Activated effector memory CD4-positive, alpha-beta T cell treated with Interleukin-2 at 50 U/mL for 16 hours (primary cell): ENCODE results near the gene USP36.
"Not testable (repeated sequence)": the region's sequence is repeated elsewhere in the genome, so short reads cannot be mapped to it uniquely, and the experiment has no call there.

Source experiments
- DNase-seq: peaks from one replicate; pipeline ENCODE4 v3.0.0-alpha.2; 2020

The USP36 gene

DNA sequence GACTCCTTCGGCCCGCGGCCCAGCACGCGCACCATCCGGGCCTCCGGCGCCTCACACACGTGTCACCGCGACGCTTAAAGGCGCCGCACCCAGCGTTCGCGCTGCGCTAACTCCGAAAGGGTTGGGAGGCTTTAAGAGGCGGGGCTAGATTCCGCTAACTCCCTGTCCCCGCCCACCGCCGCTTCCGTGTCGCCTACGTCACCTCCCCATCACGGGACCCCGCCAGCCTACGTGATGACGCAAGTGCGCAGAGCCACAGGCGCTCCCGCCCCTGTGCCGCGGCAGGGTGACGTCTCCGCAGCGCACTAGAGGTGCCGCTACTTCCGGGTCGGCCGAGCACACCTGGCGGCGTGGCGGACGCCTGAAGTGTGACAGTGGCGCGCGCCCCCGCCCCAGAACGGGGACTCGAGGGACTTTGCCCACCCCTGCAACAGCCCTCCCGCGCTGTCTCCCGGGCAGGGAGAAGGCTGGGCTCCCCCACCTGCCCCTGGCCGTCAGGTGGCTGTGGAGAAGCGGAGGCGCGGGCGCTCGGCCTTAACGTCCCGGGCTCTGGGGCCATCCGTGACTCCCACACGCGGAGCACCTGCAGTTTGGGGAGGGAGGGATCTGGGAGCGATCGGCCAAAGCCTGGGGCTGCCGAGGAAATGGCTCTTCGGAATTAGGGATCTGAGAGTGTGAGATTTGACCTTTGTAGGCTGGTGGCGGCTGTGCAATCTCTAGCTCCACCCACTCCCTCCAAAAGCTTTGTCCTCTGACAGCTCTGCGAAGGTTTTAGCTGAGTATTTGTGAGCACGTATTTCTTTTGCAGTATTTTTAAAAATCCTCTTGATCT, at the start of gene USP36:
Gene USP36 (minus strand): TSS at position 35 of the 832 bp plus-strand sequence. CDS start 4,451 bp downstream, outside the sequence.
- peak; percentile 100 for DNase-seq

DNA sequence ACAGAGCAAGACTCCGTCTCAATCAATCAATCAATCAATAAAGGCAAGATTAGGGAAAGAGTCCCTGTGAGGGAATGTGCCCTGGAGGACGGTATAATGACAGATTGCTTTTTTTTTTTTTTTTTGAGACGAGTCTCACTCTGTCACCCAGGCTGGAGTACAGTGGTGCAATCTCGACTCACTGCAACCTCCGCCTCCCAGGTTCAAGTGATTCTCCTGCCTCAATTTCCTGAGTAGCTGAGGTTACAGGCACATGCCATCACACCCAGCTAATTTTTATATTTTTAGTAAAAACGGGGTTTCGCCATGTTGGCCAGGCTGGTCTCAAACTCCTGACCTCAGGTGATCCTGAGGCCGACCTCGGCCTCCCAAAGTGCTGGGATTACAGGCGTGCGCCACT, 49.5 kb upstream of the USP36 start:
- DNase-seq = not testable (repeated sequence)

DNA sequence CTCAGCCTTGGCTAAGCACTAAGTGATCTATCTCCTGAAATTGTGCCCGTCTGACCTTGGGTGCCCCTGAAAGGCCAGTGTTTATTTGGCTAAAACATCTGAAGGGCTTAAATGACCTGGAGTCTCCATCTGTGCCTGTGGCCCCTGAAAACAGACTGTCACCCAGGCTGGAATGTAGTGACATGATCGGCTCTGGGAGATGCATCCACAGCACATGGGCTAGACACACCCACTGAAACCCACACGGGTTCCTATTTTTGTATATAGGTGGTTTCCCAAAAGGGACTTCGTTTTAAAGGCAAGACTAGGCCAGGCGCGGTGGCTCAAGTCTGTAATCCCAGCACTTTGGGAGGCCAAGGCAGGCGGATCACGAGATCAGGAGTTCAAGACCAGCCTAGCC, 48.9 kb upstream of the USP36 start:
- no peak for DNase-seq

DNA sequence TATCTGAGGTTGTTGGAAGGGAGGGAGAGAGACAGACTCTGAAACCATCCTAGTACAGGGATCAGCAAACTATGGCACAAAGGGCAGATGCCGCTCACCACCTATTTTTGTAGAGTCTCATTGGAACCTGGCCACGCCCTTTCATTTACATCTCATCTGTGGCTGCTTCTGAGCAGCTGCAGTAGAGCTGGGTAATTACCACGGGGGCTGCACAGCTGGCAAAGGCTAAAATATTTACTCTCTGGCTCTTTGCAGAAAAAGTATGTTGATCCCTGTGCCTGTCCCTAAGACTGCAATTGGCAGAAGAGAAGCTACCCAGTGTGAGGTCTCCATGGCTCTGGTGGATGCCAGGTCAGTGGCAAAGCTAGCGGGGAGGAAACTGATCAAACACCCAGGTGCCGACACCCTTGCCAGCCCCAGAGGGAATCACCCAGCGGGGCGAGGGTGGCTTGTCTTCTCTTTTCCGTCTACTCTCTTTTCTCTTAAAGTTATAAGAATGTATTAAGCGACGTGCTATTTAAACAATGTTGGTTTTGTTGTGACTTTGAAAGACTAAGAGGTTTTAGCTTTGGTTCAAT, 48.4 kb upstream of the USP36 start:
- DNase-seq = no peak

- no peak for DNase-seq
These were observed 46.3 kb upstream of the USP36 start for GRCh38 chr17:78886954-78887353.

GRCh38 chr17:78885956-78886355, 45.3 kb upstream of the USP36 start:
- no peak for DNase-seq

DNA sequence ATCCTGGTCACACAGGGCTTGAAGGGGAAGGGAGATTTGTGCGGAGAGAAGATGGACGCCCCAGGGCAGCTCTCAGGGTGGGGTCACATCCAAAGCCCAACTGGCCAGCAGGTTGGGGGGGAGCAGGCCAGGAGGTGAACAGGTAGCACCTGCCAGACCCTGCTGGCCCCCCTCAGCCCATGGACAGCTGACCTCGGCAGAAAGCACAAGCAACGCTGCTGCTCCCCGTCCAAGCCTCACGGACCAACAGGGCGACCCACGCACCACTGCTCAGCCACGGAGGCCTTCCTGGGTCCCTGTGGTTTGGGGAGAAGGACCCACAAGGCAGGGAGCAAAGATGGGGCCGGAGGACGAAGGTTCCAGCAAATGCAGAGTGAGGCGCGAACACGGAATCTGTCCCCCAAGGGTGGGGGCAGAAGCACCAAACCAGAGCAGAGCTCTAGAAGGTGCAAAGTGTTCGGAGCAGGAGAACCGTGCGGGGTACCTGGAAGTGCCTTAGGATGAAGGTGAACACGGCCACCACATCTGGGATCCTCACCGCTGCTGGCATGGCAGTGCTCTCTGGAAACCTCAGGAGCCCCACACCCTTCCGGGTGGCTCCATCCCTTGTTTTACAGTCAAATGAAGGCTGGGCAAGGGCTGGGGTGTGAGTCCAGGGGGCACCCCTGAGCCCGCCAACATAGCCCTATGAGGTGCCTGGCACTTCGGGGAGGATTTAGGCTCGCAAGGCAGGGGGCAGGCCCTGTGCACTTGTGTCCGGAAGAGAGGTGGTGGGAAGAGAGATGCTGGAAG, 44.5 kb upstream of the USP36 start:
- DNase-seq = no peak

DNA sequence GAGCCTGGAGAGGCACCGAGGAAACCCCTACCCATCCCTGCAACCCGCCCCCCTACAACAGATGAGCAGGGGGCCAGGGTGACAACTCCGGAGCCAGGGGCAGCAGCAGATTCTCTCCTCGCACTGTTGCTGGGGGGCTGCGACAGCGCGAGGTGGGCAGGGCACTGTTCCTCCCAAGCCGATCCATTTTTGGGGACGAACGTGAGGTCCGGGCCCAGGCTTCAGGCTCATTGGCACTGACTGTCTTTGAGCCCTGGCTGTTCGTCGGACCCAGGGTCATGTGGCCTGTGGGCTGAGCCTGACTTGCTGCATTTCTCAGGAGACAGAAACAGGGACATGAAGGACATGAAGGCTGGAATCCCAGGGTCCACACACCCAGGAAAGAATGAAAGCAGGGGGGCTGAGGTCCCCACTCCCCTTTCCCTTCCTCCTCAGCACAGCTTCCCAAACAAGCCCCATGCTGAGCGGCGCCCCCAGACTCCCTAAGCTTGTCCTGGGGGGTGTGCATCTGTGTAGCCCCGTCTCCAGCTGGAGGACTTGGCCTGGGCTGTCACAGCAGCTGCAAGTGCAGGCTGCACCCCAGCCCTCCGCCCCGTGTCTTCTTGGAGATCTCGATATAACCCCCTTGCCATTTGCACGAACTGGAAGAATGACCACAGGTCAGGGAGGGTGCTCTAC, 43.7 kb upstream of the USP36 start:
- DNase-seq = no peak

DNA sequence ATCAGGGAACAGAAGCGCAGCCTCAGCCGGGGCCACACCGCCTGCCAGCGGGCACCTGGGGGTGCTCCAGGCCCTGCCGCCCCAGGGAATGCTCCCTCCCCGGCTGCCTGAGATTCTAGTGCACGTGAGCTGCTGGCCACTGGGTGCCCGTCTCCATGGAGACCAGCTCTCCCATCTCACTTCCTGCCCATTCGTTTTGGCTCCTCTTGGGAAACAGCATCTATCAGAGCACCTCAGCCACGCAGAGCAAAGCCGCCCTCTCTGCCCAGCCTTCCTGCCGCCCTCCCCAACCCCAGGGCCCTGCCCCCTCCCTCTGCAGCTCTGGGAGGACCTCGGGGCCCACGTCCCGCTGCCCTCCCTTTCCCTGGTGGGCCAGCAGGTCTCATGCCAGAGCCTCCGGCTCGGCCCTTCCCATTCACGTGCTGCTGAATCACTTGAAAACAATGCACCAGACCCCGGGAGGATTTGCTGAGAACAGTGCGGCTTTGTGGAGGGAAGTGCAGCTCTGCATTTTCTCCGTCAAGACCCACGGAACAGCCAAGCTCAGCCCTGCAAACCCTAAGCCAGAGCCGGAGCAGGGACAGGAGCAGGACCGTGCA, 43.0 kb upstream of the USP36 start:
- DNase-seq = no peak

GRCh38 chr17:78883089-78883532, 42.5 kb upstream of the USP36 start:
- DNase-seq = no peak

- DNase-seq = no peak
These were observed 42.0 kb upstream of the USP36 start for GRCh38 chr17:78882540-78883088.

GRCh38 chr17:78879635-78880186, 39.1 kb upstream of the USP36 start:
- DNase-seq = no peak

- no peak for DNase-seq
These were observed 38.4 kb upstream of the USP36 start for GRCh38 chr17:78878871-78879527.

DNA sequence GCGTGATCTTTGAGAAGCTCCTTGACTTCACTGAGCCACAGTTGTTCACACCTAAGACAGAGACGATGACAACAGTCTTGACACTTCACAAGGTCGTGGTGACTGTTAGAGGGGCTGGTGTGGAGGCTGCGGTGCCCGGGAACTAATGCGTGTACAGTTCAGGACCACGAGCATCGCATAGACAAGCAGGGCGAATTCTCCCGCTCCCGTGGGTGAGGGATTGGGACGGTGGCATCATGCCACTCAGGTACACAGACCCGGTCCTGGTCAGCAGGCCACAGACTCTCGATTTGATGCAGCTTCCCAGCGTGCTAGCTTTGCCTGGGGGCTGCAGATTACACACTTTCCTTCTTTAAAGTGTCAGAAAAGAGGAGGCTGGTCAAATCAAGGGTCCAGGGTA, 37.6 kb upstream of the USP36 start:
- DNase-seq = no peak

DNA sequence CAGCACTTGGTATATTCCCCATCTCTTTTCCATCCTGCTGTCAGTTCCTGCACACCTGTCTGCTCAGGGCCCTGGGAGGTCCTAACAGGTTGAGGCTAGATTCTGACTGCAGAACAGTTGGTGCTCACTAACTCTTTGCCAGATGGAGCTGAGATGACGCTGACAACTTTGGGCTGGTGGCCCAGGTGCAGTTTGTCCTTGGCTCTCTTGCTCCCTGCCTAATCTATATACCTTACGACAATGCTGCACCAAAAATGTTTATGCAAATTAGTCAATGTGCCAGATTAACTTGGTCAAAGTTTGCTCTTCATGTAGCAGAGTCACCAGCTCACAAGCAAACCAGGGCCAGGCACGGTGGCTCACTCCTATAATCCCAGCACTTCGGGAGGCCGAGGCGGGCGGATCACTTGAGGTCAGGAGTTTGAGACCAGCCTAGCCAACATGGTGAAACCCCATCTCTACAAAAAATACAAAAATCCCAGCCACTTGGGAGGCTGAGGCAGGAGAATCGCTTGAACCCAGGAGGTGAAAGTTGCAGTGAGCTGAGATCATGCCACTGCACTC, 36.4 kb upstream of the USP36 start:
- not testable (repeated sequence) for DNase-seq

GRCh38 chr17:78876094-78876597, 35.5 kb upstream of the USP36 start:
- no peak for DNase-seq

DNA sequence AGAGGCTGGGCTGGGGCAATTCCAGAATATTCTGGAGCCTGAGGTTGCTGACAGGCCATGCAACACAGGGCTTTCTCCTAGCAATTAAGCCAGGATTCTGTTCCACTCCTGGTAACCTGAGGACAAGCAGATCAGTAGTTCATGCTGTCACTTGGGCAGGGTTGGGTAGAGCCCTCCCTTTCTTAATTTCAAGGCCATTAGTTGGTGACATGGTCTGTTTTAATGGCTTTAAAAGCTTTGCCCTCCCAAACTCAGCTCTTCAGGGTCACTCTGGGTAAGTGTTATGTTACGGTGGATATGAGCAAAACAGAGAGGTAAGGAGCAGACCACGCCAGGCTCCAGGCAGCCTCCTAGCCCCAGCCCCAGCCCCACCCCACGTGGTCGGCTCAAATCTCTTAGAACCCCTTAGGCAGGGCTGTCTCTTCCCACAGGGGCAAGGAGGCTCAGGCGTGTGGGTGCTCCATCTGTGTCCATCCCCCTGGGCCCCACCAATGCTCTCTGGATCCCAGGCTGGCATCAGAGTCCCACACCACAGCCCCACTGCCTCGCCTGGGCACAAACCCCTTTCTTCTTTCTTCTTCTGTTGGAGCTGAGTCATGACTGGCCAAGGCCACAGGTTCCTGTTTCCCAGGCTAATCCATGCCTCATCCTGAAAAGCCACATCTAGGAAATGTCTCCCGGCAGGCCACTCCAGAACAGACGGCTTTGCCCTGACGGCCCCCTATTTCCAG, 34.9 kb upstream of the USP36 start:
- no peak for DNase-seq

DNA sequence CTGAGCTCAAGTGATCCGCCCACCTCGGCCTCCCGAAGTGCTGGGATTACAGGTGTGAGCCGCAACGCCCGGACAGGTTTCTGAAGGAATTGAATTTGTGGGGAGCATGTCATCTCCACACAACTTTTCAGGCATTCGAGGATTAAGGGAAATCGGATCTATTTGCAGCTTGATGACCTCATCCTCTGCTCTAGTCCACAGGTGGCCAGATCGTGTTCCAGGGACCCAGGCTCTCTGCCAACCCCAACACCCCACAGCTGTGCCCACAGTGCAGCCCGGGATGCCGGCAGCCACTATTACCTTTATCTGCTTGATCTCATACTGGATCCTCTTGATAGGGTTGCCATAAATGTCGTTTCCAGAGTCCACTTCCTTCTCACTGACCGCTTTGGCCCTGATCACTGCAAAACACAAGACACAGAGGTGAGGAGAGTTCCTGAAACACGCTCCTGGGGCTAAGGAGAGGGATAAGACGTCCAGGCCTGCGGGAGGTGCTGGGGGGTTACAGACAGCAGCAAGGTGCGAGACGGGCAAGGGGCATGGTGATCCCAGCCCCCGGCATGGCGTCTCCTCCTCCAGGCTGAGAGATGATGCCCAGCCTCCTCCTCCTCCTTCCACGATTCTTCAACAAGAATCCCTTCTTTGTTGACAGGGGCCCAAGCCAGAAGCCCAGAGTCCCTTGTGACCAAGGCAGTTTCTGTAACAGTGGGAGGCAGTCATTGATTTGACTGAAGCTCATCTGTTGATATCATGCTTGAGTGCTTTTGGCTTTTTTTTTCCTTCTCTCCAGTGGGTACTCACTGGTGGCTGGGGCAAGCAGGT, 33.1 kb upstream of the USP36 start:
- DNase-seq = no peak

DNA sequence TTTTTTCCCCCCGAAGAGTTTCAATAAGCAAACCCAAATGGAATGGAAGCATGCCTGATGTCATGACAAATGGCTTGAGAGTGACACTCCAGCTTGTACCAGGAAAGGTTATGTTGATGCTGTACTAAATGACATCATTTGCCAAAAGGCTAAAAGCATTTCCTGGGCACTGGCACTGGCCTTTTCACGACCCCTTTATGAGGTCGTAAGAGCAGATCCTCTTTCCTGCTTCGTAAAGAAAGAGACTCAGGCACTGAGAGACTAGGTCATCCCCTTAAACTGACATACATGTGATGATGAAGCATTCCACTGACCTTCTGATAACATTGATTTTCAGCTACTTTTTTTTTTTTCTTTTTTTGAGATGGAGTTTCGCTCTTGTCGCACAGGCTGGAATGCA, 31.9 kb upstream of the USP36 start:
- DNase-seq = no peak
